Measurements from ENCODE around the gene TMEM91.

DNA sequence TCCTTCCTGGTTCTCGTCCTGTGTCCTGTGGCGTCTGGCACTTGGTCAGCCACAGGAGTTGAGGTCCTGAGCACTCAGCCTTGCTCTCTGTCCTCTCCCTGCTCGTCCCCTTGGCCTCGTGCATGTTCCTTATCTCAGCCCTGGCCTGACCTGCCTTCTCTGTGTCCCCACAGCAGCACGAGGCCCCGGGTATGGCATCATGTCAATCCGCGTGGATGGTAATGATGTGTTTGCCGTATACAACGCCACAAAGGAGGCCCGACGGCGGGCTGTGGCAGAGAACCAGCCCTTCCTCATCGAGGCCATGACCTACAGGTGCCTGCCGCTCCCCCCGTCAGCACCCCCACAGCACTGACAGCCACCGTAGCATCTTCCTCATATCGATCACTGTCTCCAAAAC is 46.1 kb downstream of the TMEM91 start:
- TF ChIP-seq, protein P1, sequence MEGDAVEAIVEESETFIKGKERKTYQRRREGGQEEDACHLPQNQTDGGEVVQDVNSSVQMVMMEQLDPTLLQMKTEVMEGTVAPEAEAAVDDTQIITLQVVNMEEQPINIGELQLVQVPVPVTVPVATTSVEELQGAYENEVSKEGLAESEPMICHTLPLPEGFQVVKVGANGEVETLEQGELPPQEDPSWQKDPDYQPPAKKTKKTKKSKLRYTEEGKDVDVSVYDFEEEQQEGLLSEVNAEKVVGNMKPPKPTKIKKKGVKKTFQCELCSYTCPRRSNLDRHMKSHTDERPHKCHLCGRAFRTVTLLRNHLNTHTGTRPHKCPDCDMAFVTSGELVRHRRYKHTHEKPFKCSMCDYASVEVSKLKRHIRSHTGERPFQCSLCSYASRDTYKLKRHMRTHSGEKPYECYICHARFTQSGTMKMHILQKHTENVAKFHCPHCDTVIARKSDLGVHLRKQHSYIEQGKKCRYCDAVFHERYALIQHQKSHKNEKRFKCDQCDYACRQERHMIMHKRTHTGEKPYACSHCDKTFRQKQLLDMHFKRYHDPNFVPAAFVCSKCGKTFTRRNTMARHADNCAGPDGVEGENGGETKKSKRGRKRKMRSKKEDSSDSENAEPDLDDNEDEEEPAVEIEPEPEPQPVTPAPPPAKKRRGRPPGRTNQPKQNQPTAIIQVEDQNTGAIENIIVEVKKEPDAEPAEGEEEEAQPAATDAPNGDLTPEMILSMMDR (IDR thresholded peaks at IDR 0.05; ENCODE audit: low read length): no peak
- TF ChIP-seq EZH2phosphoT487 (IDR thresholded peaks at IDR 0.05; ENCODE audit: low read length): no peak
